SK-N-SH treated with all-trans-retinoic acid at 6 μM for 48 hours (cell line): ENCODE measurements around the gene SLC12A8.

ENCODE experiments used
- CREB5 ChIP-seq: fragments of 250-450 bp; sonication (Bioruptor Pico); IDR thresholded peaks from 2 replicates; pipeline ENCODE4 v1.5.1; 2020; ENCODE audit warnings: low read depth, mild to moderate bottlenecking, moderate library complexity
- CSRNP3 ChIP-seq: fragments of 250-450 bp; sonication (Bioruptor Pico); IDR thresholded peaks from 2 replicates; pipeline ENCODE4 v1.5.1; 2021; ENCODE audit warnings: mild to moderate bottlenecking, moderate library complexity
- ISL1 ChIP-seq: fragments of 250-450 bp; sonication (Bioruptor Pico); IDR thresholded peaks from 2 replicates; pipeline ENCODE4 v2.1.2; 2022; ENCODE audit warnings: mild to moderate bottlenecking, moderate library complexity
- PATZ1 ChIP-seq: fragments of 250-450 bp; sonication (Bioruptor Pico); IDR thresholded peaks from 2 replicates; pipeline ENCODE4 v1.8.0; 2020; ENCODE audit warnings: mild to moderate bottlenecking, moderate library complexity, borderline replicate concordance
- ZFP3 ChIP-seq: fragments of 250-450 bp; sonication (Bioruptor Pico); IDR thresholded peaks from 2 replicates; pipeline ENCODE4 v1.5.0; 2020; ENCODE audit warnings: mild to moderate bottlenecking, moderate library complexity

- TF ChIP-seq PATZ1 (CRISPR knock-in tag), result no peak
- no peak for TF ChIP-seq ZFP3 (CRISPR knock-in tag)
- TF ChIP-seq CREB5 (CRISPR knock-in tag), result no peak
- TF ChIP-seq ISL1 (CRISPR knock-in tag), result no peak
- TF ChIP-seq CSRNP3 (CRISPR knock-in tag), result no peak
These were observed 51.8 kb downstream of the SLC12A8 start for GRCh38 chr3:125160606-125161371.
